Testis (tissue), 3 donors: ENCODE data around the gene S1PR2. TPM values are rescaled to one million over a fixed set of nuclear protein-coding genes. Genes with fewer than 3 reads are reported as not detected.
"Not testable (repeated sequence)": the region's sequence is repeated elsewhere in the genome, so short reads cannot be mapped to it uniquely, and the experiment has no call there.

Source experiments
- DNase-seq: peaks from one replicate; pipeline ENCODE4 v3.0.0-alpha.2; 2019
- H3K27ac ChIP-seq, 2 donors: fragments of 200-600 bp; sonication (generic); one replicate each; pipeline ENCODE4 v1.5.1; 2019
- H3K27me3 ChIP-seq: fragments of 200-600 bp; sonication (generic); one replicate; pipeline ENCODE4 v1.5.1; 2019
- H3K36me3 ChIP-seq: fragments of 200-600 bp; sonication (generic); one replicate; pipeline ENCODE4 v1.5.1; 2017; ENCODE audit warnings: low read depth; ENCODE audit errors: missing control alignments
- H3K4me1 ChIP-seq: fragments of 200-600 bp; sonication (generic); one replicate; pipeline ENCODE4 v1.5.1; 2019
- H3K4me3 ChIP-seq, 2 donors: fragments of 200-600 bp; sonication (generic); one replicate each; pipeline ENCODE4 v1.5.1; 2017 to 2019
- H3K9me3 ChIP-seq: fragments of 200-600 bp; sonication (generic); one replicate; pipeline ENCODE4 v1.5.1; 2017
- POLR2A ChIP-seq: fragments of 450-650 bp; IDR thresholded peaks from one replicate; pipeline ENCODE4 v1.6.1; 2017; ENCODE audit warnings: antibody characterized with exemption, mild to moderate bottlenecking, moderate library complexity
- WGBS, 2 donors: methylation state at CpG; one replicate each; pipeline ENCODE4 v1.1.5; 2018; 5-methylcytosine and 5-hydroxymethylcytosine counted together
- intact Hi-C: fragments of 100-400 bp; cut with DNase I; formaldehyde crosslinking; loops from one replicate; pipeline ENCODE4 v1.15.1; 2023; ENCODE audit warnings: low total_unique reads
- polyA plus RNA-seq: library from polyadenylated mRNA; stranded (reverse); fragments of 350-450 nt; fragmentation: Illumina TruSeq; extraction: RNeasy Lipid Tissue Mini Kit (QIAGEN cat#74804); gene quantifications from one replicate; pipeline ENCODE4 v1.2.3, GENCODE V29; 2014; ENCODE audit warnings: low read depth, low replicate concordance; ENCODE audit not compliant: insufficient read depth
- total RNA-seq, 2 donors: library from RNA; depleted of rRNA; stranded (reverse); fragments of >200 nt; gene quantifications; one replicate each; pipeline ENCODE4 v1.2.3, GENCODE V29; 2016
- TF ChIP-seq, protein P1 (sequence below), 3 experiments: fragments of 450-650 bp in 2 of 3; fragments of 200-600 bp in 1 of 3; sonication (generic) in 1 of 3; IDR thresholded peaks; one replicate each; pipeline ENCODE4 v1.5.1; 2016 to 2019; ENCODE audit warnings: antibody characterized with exemption in 3 of 3, mild to moderate bottlenecking in 2 of 3, moderate library complexity in 1 of 3

Gene S1PR2
- total and polyA plus RNA-seq, 3 donors from 2014 or later = 8.7 to 13.7 (median 11.9) TPM

DNA sequence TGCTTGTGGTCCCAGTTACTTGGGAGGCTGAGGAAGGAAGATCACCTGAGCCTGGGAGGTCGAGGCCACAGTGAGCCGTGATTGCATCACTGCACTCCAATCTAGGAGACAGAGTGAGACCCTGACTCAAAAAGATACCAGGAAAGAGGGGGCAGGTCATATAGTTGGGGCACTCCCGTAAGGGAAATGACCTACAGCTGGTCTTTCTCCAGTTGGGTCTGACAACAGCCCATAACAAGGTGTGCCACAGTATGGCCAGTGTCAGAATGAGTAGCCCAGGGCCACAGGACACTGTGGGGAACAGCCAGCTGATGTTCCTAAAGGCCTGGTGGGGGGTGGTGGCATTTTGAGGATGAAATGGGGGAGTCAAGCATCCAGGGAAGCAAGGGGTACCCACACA, 47.2 kb downstream of the S1PR2 start:
- H3K4me1 ChIP-seq = no peaks in the 10 kb centered on the region
- no peaks in the 10 kb centered on the region for H3K36me3 ChIP-seq
- no peak for DNase-seq
- 77 to 83% methylated on average over 3 of the region's 3 CpGs for WGBS, 2 donors
- TF ChIP-seq POLR2A = no peak
- TF ChIP-seq, protein P1, sequence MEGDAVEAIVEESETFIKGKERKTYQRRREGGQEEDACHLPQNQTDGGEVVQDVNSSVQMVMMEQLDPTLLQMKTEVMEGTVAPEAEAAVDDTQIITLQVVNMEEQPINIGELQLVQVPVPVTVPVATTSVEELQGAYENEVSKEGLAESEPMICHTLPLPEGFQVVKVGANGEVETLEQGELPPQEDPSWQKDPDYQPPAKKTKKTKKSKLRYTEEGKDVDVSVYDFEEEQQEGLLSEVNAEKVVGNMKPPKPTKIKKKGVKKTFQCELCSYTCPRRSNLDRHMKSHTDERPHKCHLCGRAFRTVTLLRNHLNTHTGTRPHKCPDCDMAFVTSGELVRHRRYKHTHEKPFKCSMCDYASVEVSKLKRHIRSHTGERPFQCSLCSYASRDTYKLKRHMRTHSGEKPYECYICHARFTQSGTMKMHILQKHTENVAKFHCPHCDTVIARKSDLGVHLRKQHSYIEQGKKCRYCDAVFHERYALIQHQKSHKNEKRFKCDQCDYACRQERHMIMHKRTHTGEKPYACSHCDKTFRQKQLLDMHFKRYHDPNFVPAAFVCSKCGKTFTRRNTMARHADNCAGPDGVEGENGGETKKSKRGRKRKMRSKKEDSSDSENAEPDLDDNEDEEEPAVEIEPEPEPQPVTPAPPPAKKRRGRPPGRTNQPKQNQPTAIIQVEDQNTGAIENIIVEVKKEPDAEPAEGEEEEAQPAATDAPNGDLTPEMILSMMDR (IDR thresholded peaks at IDR 0.05) = no peak
- H3K4me3 ChIP-seq = no peak overlapping the region
- no peak overlapping the region for H3K27ac ChIP-seq
- H3K27me3 ChIP-seq = no peaks in the 10 kb centered on the region
- no peaks in the 10 kb centered on the region for H3K9me3 ChIP-seq
- intact Hi-C loops = no loop called here

DNA sequence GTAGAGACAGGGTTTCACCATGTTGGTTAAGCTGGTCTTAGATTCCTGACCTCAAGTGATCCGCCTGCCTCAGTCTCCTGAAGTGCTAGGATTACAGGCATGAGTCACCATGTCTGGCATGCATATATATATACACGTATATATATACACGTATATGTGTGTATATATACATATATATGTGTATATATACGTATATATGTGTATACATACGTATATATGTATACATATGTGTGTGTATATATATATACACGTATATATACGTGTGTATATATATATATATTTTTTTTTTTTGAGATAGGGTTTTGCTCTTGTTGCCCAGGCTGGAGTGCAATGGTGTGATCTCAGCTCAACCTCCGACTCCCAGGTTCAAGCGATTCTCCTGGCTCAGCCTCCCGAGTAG, 48.3 kb downstream of the S1PR2 start:
- no peak for TF ChIP-seq POLR2A
- TF ChIP-seq, protein P1 (IDR thresholded peaks at IDR 0.05) = no peak
- H3K36me3 ChIP-seq = no peaks in the 10 kb centered on the region
- intact Hi-C loops = no loop called here
- no peak overlapping the region for H3K4me3 ChIP-seq
- H3K27ac ChIP-seq = no peak overlapping the region
- 91 to 93% methylated on average over 10 of the region's 10 CpGs for WGBS, 2 donors
- no peaks in the 10 kb centered on the region for H3K4me1 ChIP-seq
- H3K9me3 ChIP-seq = no peaks in the 10 kb centered on the region
- DNase-seq = no peak
- H3K27me3 ChIP-seq = no peaks in the 10 kb centered on the region

DNA sequence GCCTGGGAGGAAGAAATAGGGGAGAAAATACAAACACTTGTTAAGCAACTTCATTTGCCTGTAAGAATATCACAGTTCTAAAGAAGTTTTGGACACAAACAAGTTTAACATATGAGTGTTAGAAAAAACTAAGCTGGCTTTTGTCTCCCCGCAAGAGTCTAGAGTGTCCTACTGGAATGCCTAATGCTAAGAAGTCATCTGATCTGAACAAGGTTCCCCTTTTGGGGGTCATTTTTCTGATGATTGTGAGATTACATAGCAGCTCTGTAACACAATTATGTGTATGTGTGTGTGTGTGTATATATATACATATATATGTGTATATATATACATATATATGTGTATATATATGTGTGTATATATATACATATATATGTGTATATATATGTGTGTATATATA, 49.1 kb downstream of the S1PR2 start:
- WGBS, 2 donors = 41 to 89% methylated on average over 1 of the region's 1 CpG
- H3K27me3 ChIP-seq = no peaks in the 10 kb centered on the region
- no peaks in the 10 kb centered on the region for H3K36me3 ChIP-seq
- no peak overlapping the region for H3K4me3 ChIP-seq
- H3K27ac ChIP-seq = no peak overlapping the region
- no peaks in the 10 kb centered on the region for H3K9me3 ChIP-seq
- no peak for TF ChIP-seq POLR2A
- TF ChIP-seq, protein P1 (IDR thresholded peaks at IDR 0.05) = no peak
- intact Hi-C loops = no loop called here
- H3K4me1 ChIP-seq = no peaks in the 10 kb centered on the region
- DNase-seq = no peak

DNA sequence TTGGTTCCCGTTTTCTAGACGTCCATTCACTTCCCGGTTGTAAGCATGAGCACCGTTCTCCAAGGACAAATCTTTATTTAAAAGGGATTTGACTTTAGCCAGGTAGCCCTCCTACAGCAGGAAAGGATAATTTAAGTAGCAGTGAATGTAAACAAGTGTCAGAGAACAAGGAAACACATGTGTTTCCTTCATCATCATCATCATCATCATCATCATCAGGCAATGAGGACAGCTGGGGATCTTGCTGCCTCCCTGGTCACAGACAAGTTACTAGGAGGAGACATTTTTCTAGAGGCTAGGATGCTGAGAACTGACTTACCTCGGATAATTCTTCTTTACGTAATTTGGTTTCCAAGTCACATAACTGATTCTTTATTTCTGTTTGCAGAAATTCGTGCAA, 50.7 kb downstream of the S1PR2 start:
- no peak for DNase-seq
- intact Hi-C loops = no loop called here

DNA sequence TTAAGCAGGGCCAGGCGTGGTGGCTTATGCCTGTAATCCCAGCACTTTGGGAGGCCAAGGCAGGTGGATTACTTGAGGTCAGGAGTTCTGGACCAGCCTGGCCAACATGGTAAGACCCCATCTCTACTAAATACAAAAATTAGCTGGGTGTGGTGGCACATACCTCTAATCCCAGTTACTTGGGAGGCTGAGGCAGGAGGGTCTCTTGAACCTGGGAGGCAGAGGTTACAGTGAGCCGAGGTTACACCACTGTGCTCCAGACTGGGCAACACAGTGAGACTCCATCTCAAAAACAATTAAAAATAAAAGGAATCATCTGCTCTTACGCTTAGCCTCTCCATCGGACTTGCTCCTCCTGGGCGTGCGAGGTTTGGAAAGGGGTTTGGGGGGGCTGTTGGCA, 51.1 kb downstream of the S1PR2 start:
- H3K27ac ChIP-seq, H3K27me3 ChIP-seq, DNase-seq, intact Hi-C loops, H3K4me1 ChIP-seq, H3K36me3 ChIP-seq, H3K4me3 ChIP-seq, H3K9me3 ChIP-seq: not testable (repeated sequence)
- WGBS, 2 donors = 94 to 97% methylated on average over 6 of the region's 6 CpGs

More for the DNA sequence above, 50.7 kb downstream of the S1PR2 start:
- Histone ChIP-seq H3K27ac (no peak overlapping the region), H3K9me3 (no peaks in the 10 kb centered on the region), H3K4me3 (no peak overlapping the region), H3K36me3 (no peaks in the 10 kb centered on the region), H3K4me1 (no peaks in the 10 kb centered on the region), H3K27me3 (no peaks in the 10 kb centered on the region)
- TF ChIP-seq POLR2A = no peak
- TF ChIP-seq, protein P1 (IDR thresholded peaks at IDR 0.05) = no peak
- 89% methylated on average over 7 of the region's 7 CpGs for WGBS, 2 donors
